CD14-positive monocyte (primary cell): ENCODE results near the gene PRF1. TPM values are rescaled to one million over a fixed set of nuclear protein-coding genes. Genes with fewer than 3 reads are reported as not detected.

Source experiments
- DNase-seq, 3 donors: peaks; one replicate each; pipeline ENCODE4 v3.0.0-alpha.2; 2011 to 2022
- H2AFZ ChIP-seq: 2 replicates; pipeline ENCODE4 v1.6.0; 2012; ENCODE audit warnings: mild to moderate bottlenecking, low read depth, low read length, inconsistent platforms; ENCODE audit not compliant: insufficient read depth, poor library complexity, severe bottlenecking
- H3K27ac ChIP-seq, 2 donors: 1 replicate in 1 of 2; 2 replicates in 1 of 2; pipeline ENCODE4 v1.5.1; 2012 to 2013; ENCODE audit warnings: low read length in 2 of 2, control low read depth in 1 of 2, inconsistent platforms in 1 of 2, low read depth in 1 of 2, mild to moderate bottlenecking in 1 of 2
- H3K27me3 ChIP-seq, 2 donors: one replicate each; pipeline versions ENCODE4 v1.6.0 to v1.6.1; 2011 to 2013; ENCODE audit warnings: low read length in 2 of 2; ENCODE audit not compliant: control insufficient read depth in 2 of 2, insufficient read depth in 2 of 2
- H3K36me3 ChIP-seq, 2 donors: replicated peaks in 1 of 2; 1 replicate in 1 of 2; 2 replicates in 1 of 2; pipeline versions ENCODE4 v1.5.1 to v1.6.1; 2012 to 2013; ENCODE audit warnings: low read length in 2 of 2, control low read depth in 1 of 2, inconsistent platforms in 1 of 2, mild to moderate bottlenecking in 1 of 2; ENCODE audit not compliant: insufficient read depth in 2 of 2, control insufficient read depth in 1 of 2
- H3K4me1 ChIP-seq, 2 donors: 1 replicate in 1 of 2; 2 replicates in 1 of 2; pipeline versions ENCODE4 v1.5.1 to v1.6.1; 2012 to 2013; ENCODE audit warnings: low read length in 2 of 2, control low read depth in 1 of 2, inconsistent platforms in 1 of 2, mild to moderate bottlenecking in 1 of 2, moderate library complexity in 1 of 2; ENCODE audit not compliant: insufficient read depth in 2 of 2, control insufficient read depth in 1 of 2
- H3K4me2 ChIP-seq: replicated peaks from 2 replicates; pipeline ENCODE3; 2012; ENCODE audit warnings: low read length, moderate library complexity, mild to moderate bottlenecking; ENCODE audit not compliant: poor library complexity, severe bottlenecking; ENCODE audit errors: extremely low read depth
- H3K4me3 ChIP-seq, 3 experiments: fragments of 200-600 bp in 1 of 3; sonication (generic) in 1 of 3; replicated peaks in 1 of 3; 1 replicate in 2 of 3; 2 replicates in 1 of 3; pipeline ENCODE4 v1.5.1; 2011 to 2013; ENCODE audit warnings: low read length in 3 of 3, mild to moderate bottlenecking in 3 of 3, control low read depth in 2 of 3, low read depth in 2 of 3, inconsistent platforms in 1 of 3, moderate library complexity in 1 of 3
- H3K79me2 ChIP-seq: 2 replicates; pipeline ENCODE4 v1.6.0; 2012; ENCODE audit warnings: mild to moderate bottlenecking, control low read depth, inconsistent platforms, low read length, moderate library complexity; ENCODE audit not compliant: insufficient read depth
- H3K9ac ChIP-seq: 2 replicates; pipeline ENCODE4 v1.6.0; 2017; ENCODE audit warnings: low read length, mild to moderate bottlenecking; ENCODE audit not compliant: insufficient read depth, poor library complexity, severe bottlenecking
- H3K9me3 ChIP-seq, 2 donors: replicated peaks in 1 of 2; 1 replicate in 1 of 2; 2 replicates in 1 of 2; pipeline versions ENCODE4 v1.5.1 to v1.6.1; 2012 to 2013; ENCODE audit warnings: low read length in 2 of 2, control low read depth in 1 of 2; ENCODE audit not compliant: control insufficient read depth in 1 of 2, insufficient read depth in 1 of 2
- H4K20me1 ChIP-seq: 2 replicates; pipeline ENCODE4 v1.6.0; 2012; ENCODE audit warnings: mild to moderate bottlenecking, low read length, control low read depth, moderate library complexity; ENCODE audit not compliant: insufficient read depth
- H3K27ac Mint-ChIP-seq, 7 donors: one replicate each; pipeline ENCODE4 v1.8.0; 2020; ENCODE audit warnings: mild to moderate bottlenecking in 7 of 7, mixed read lengths in 7 of 7, moderate library complexity in 6 of 7, inconsistent platforms in 2 of 7
- H3K27me3 Mint-ChIP-seq, 3 donors: one replicate each; pipeline ENCODE4 v1.8.0; 2021 to 2022; ENCODE audit warnings: low read depth in 3 of 3, mild to moderate bottlenecking in 3 of 3, mixed read lengths in 3 of 3, moderate library complexity in 3 of 3, inconsistent platforms in 1 of 3
- H3K36me3 Mint-ChIP-seq, 2 donors: one replicate each; pipeline ENCODE4 v1.8.0; 2020; ENCODE audit warnings: mixed read lengths in 2 of 2, inconsistent platforms in 1 of 2, mild to moderate bottlenecking in 1 of 2
- H3K4me1 Mint-ChIP-seq: one replicate; pipeline ENCODE4 v1.8.0; 2020; ENCODE audit warnings: mild to moderate bottlenecking, mixed read lengths
- H3K4me3 Mint-ChIP-seq, 2 donors: one replicate each; pipeline ENCODE4 v1.8.0; 2020; ENCODE audit warnings: mild to moderate bottlenecking in 2 of 2, mixed read lengths in 2 of 2, moderate library complexity in 1 of 2
- H3K9me3 Mint-ChIP-seq, 7 donors: one replicate each; pipeline ENCODE4 v1.8.0; 2020 to 2022; ENCODE audit warnings: mixed read lengths in 7 of 7, mild to moderate bottlenecking in 6 of 7, moderate library complexity in 6 of 7, inconsistent platforms in 2 of 7
- WGBS: methylation state at CpG from one replicate; pipeline ENCODE4 v1.1.5; 2013; ENCODE audit warnings: missing lambda C conversion rate; ENCODE audit not compliant: insufficient coverage; 5-methylcytosine and 5-hydroxymethylcytosine counted together
- intact Hi-C, 2 donors: fragments of 100-400 bp; cut with micrococcal nuclease; formaldehyde crosslinking; loops; one replicate each; pipeline versions ENCODE4 v1.15.0 to v1.15.1; 2023
- polyA plus RNA-seq, 3 donors: library from polyadenylated mRNA; depleted of rRNA in 1 of 3; unstranded in 2 of 3; stranded (reverse) in 1 of 3; fragments of 300-500 nt in 2 of 3; fragments of >200 nt in 1 of 3; fragmentation: Illumina TruSeq in 2 of 3; gene quantifications; 1 replicate in 2 of 3; 2 replicates in 1 of 3; pipeline ENCODE4 v1.2.3, GENCODE V29; 2012 to 2021
- TF ChIP-seq, protein P1 (sequence below): fragments of 200-600 bp; IDR thresholded peaks from one replicate; pipeline ENCODE4 v1.8.0; 2022; ENCODE audit warnings: antibody characterized with exemption, mild to moderate bottlenecking

Gene PRF1
- polyA plus RNA-seq, 3 donors = 0.09 to 2.7 (median 2.4) TPM

DNA sequence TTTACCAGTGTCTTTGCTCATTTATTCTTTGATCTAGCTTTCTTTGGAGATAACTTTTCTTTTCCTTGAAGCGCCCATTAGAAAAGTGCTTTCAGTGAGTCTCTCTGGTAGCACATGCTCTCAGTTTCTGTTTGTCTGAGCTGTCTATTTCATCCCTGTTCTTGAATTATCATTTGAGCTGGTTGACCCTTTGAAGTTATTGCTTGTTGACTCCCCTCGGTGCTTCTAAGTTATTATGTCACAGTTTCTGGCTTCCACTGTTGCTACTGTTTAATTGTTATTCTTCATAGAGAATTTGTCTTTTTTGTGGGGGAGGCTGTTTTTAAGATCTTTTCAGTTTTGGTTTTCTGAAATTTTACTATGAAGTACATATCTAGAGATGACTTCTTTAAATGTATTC, 11.4 kb upstream of the PRF1 start:
- peaks cover 0 to 6% (median 2%) of the 10 kb centered on the region in 7 donors for H3K9me3 Mint-ChIP-seq
- no peak overlapping the region for H3K4me3 Mint-ChIP-seq
- H3K36me3 Mint-ChIP-seq = no peaks in the 10 kb centered on the region
- Histone ChIP-seq H3K79me2 (no peaks in the 10 kb centered on the region), H3K4me2 (no peak overlapping the region), H3K4me3 (no peak overlapping the region), H3K27ac (no peak overlapping the region), H4K20me1 (no peaks in the 10 kb centered on the region), H3K36me3 (no peaks in the 10 kb centered on the region), H3K9me3 (no peaks in the 10 kb centered on the region), H3K4me1 (peaks cover 0 to 6% of the 10 kb centered on the region in 2 donors), H3K9ac (no peak overlapping the region), H3K27me3 (no peaks in the 10 kb centered on the region), H2AFZ (no peak overlapping the region)
- no peak overlapping the region for H3K27ac Mint-ChIP-seq
- no CpG with 5 or more reads among the region's 2 CpGs for WGBS
- intact Hi-C loops = no loop called here
- no peak for DNase-seq
- TF ChIP-seq, protein P1, sequence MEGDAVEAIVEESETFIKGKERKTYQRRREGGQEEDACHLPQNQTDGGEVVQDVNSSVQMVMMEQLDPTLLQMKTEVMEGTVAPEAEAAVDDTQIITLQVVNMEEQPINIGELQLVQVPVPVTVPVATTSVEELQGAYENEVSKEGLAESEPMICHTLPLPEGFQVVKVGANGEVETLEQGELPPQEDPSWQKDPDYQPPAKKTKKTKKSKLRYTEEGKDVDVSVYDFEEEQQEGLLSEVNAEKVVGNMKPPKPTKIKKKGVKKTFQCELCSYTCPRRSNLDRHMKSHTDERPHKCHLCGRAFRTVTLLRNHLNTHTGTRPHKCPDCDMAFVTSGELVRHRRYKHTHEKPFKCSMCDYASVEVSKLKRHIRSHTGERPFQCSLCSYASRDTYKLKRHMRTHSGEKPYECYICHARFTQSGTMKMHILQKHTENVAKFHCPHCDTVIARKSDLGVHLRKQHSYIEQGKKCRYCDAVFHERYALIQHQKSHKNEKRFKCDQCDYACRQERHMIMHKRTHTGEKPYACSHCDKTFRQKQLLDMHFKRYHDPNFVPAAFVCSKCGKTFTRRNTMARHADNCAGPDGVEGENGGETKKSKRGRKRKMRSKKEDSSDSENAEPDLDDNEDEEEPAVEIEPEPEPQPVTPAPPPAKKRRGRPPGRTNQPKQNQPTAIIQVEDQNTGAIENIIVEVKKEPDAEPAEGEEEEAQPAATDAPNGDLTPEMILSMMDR = no peak
- H3K4me1 Mint-ChIP-seq = peaks cover 14% of the 10 kb centered on the region
- peaks cover 0 to 1% (median 0%) of the 10 kb centered on the region in 3 donors for H3K27me3 Mint-ChIP-seq

DNA sequence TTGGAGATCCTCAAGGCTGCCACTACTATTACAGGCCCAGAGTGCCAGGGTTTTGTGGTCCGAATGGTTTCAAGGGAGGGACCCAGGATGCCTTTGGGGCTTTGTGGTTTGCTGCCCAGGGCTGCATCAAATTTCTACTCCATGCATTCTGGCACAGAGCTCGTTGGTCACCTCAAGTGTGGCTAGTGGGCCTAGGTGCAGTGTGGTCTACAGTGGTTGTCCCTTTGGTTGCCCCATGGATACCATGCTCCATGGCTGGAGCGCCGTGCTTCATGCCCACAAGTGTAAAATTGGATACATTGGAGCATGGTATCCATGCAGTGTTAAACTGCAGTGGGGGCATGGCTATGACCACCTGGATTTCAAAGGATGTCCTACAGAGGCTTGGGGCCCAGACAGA, 5.4 kb upstream of the PRF1 start:
- Histone ChIP-seq H2AFZ (no peak overlapping the region), H3K9me3 (no peaks in the 10 kb centered on the region), H3K4me2 (no peak overlapping the region), H3K4me1 (no peaks in the 10 kb centered on the region), H3K27ac (no peak overlapping the region), H3K27me3 (no peaks in the 10 kb centered on the region), H4K20me1 (no peaks in the 10 kb centered on the region), H3K79me2 (no peaks in the 10 kb centered on the region), H3K4me3 (no peak overlapping the region), H3K36me3 (no peaks in the 10 kb centered on the region), H3K9ac (no peak overlapping the region)
- H3K4me1 Mint-ChIP-seq = no peaks in the 10 kb centered on the region
- no peak overlapping the region for H3K4me3 Mint-ChIP-seq
- peaks cover 0 to 3% (median 0%) of the 10 kb centered on the region in 7 donors for H3K9me3 Mint-ChIP-seq
- 100% methylated on average over 1 of the region's 4 CpGs for WGBS
- H3K27me3 Mint-ChIP-seq = no peaks in the 10 kb centered on the region
- DNase-seq = no peak
- TF ChIP-seq, protein P1 = no peak
- no peak overlapping the region for H3K27ac Mint-ChIP-seq
- intact Hi-C loops = no loop called here
- H3K36me3 Mint-ChIP-seq = no peaks in the 10 kb centered on the region
